Measurements from ENCODE around the gene IL17B. TPM values are rescaled to one million over a fixed set of nuclear protein-coding genes. Genes with fewer than 3 reads are reported as not detected.

Gene IL17B
- total RNA-seq, 1 donor from 2014 or later = not detected

- DNase-seq (ENCODE audit: low spot score in 2 of 2, unreplicated experiment in 2 of 2) = no peak
Observed at GRCh38 chr5:149421372-149421685, 42.2 kb upstream of the IL17B start.

GRCh38 chr5:149420545-149421371, 41.7 kb upstream of the IL17B start:
- no peak for DNase-seq (ENCODE audit: low spot score in 2 of 2, unreplicated experiment in 2 of 2)
- Mint-ChIP-seq H3K27ac (peak overlapping the region; percentile 88), H3K4me3 (no peak overlapping the region), H3K4me1 (peaks cover 89% of the 10 kb centered on the region), H3K27me3 (ENCODE audit: low read depth) (no peaks in the 10 kb centered on the region), H3K9me3 (no peaks in the 10 kb centered on the region), H3K36me3 (no peaks in the 10 kb centered on the region)
- TF ChIP-seq, protein P1, sequence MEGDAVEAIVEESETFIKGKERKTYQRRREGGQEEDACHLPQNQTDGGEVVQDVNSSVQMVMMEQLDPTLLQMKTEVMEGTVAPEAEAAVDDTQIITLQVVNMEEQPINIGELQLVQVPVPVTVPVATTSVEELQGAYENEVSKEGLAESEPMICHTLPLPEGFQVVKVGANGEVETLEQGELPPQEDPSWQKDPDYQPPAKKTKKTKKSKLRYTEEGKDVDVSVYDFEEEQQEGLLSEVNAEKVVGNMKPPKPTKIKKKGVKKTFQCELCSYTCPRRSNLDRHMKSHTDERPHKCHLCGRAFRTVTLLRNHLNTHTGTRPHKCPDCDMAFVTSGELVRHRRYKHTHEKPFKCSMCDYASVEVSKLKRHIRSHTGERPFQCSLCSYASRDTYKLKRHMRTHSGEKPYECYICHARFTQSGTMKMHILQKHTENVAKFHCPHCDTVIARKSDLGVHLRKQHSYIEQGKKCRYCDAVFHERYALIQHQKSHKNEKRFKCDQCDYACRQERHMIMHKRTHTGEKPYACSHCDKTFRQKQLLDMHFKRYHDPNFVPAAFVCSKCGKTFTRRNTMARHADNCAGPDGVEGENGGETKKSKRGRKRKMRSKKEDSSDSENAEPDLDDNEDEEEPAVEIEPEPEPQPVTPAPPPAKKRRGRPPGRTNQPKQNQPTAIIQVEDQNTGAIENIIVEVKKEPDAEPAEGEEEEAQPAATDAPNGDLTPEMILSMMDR (IDR thresholded peaks at IDR 0.05; ENCODE audit: unreplicated experiment) = no peak

More at GRCh38 chr5:149421372-149421685, 42.2 kb upstream of the IL17B start:
- Mint-ChIP-seq H3K4me1 (peaks cover 87% of the 10 kb centered on the region), H3K27ac (peak overlapping the region; percentile 88), H3K9me3 (no peaks in the 10 kb centered on the region), H3K36me3 (no peaks in the 10 kb centered on the region), H3K4me3 (no peak overlapping the region), H3K27me3 (ENCODE audit: low read depth) (no peaks in the 10 kb centered on the region)
- TF ChIP-seq, protein P1 (IDR thresholded peaks at IDR 0.05; ENCODE audit: unreplicated experiment) = no peak

GRCh38 chr5:149419859-149420544, 40.9 kb upstream of the IL17B start:
- DNase-seq (ENCODE audit: low spot score in 2 of 2, unreplicated experiment in 2 of 2) = no peak
- Mint-ChIP-seq H3K36me3 (no peaks in the 10 kb centered on the region), H3K9me3 (no peaks in the 10 kb centered on the region), H3K4me3 (no peak overlapping the region), H3K4me1 (peaks cover 85% of the 10 kb centered on the region), H3K27ac (peak overlapping the region; percentile 88), H3K27me3 (ENCODE audit: low read depth) (no peaks in the 10 kb centered on the region)
- TF ChIP-seq, protein P1 (IDR thresholded peaks at IDR 0.05; ENCODE audit: unreplicated experiment) = no peak

- Mint-ChIP-seq H3K27me3 (ENCODE audit: low read depth) (no peaks in the 10 kb centered on the region), H3K9me3 (no peaks in the 10 kb centered on the region), H3K36me3 (no peaks in the 10 kb centered on the region), H3K4me1 (peaks cover 85% of the 10 kb centered on the region), H3K4me3 (no peak overlapping the region), H3K27ac (peak overlapping the region; percentile 88)
- DNase-seq (ENCODE audit: low spot score in 2 of 2, unreplicated experiment in 2 of 2) = no peak
- TF ChIP-seq, protein P1 (IDR thresholded peaks at IDR 0.05; ENCODE audit: unreplicated experiment) = no peak
Observed at GRCh38 chr5:149419532-149419858, 40.4 kb upstream of the IL17B start.

DNA sequence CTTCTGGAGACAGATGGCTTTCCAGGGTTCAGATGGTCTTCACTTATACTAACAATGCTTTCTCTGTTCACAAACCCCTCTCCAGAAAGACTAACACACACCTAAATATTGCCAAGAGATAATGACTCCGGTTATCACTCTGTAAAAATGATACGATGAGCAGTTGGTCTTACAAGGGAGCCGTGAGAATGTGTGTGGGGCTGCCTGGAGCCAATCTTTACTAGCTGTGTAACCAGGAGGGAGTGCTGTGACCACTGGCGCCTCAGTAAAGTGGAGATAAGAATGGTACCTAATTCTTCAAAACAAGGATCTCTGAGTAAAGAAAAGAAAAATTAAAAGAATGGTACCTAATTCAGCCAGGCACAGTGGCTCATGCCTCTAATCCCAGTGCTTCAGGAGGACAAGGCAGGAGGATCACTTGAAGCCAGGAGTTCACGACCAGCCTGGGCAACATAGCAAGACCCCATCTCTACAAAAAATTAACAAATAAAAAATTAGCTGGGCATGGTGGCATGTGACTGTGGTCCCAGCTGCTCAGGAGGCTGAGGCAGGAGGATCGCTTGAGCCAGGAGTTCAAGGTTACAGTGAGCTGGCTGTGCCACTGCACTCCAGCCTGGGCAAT, 39.9 kb upstream of the IL17B start:
- H3K4me3 Mint-ChIP-seq = no peak overlapping the region
- no peak for DNase-seq (ENCODE audit: low spot score in 2 of 2, unreplicated experiment in 2 of 2)
- TF ChIP-seq, protein P1 (IDR thresholded peaks at IDR 0.05; ENCODE audit: unreplicated experiment) = no peak
- H3K9me3 Mint-ChIP-seq = no peaks in the 10 kb centered on the region
- H3K4me1 Mint-ChIP-seq = peaks cover 83% of the 10 kb centered on the region
- no peaks in the 10 kb centered on the region for H3K36me3 Mint-ChIP-seq
- H3K27ac Mint-ChIP-seq = peak overlapping the region; percentile 87
- H3K27me3 Mint-ChIP-seq (ENCODE audit: low read depth) = no peaks in the 10 kb centered on the region
